GM12878 (cell line): ENCODE measurements around the gene SPAG9. TPM values are rescaled to one million over a fixed set of nuclear protein-coding genes. Genes with fewer than 3 reads are reported as not detected.
A peak's percentile ranks its signal among the peaks of the same experiment; 100 is the strongest.

Source experiments
- ATAC-seq: fragments of 200-7000 bp; cut with Tn5 transposase; 3 replicates; pipeline ENCODE4 v1.9.1; 2020; ENCODE audit warnings: mild to moderate bottlenecking, moderate library complexity
- BruUV-seq: library from RNA; stranded (reverse); fragments of 400-500 nt; replicated peaks from 2 replicates; lab custom pipeline; 2021; lab: Mats Ljungman, UMichigan
- CTCF ChIA-PET: fragments of 300-600 bp; sonication (Branson Sonifier 250); formaldehyde crosslinking; extraction: SDS; loops from one replicate; lab custom pipeline; 2021; ENCODE audit warnings: inconsistent platforms; lab: Yijun Ruan, JAX
- POLR2A ChIA-PET: fragments of 350-600 bp; formaldehyde crosslinking; extraction: SDS; loops from one replicate; lab custom pipeline; 2021; ENCODE audit warnings: inconsistent platforms; lab: Charles Lee
- RAD21 ChIA-PET: fragments of 300-600 bp; sonication (Branson Sonifier 250); formaldehyde crosslinking; loops from one replicate; lab custom pipeline; 2023; ENCODE audit warnings: antibody characterized with exemption; ENCODE audit not compliant: unreplicated experiment; lab: Charles Lee
- SMC1A ChIA-PET: fragments of 300-600 bp; sonication (Branson Sonifier 250); formaldehyde crosslinking; loops from one replicate; lab custom pipeline; 2023; ENCODE audit not compliant: unreplicated experiment, uncharacterized antibody; lab: Charles Lee
- DNase-seq: peaks from one replicate; pipeline ENCODE4 v3.0.0-alpha.2; 2011; ENCODE audit warnings: low read depth, low spot score
- FAIRE-seq: peaks from 3 replicates; lab custom pipeline; 2011; peaks lifted over from hg19 to GRCh38; lab: Jason Lieb, UNC
- H2AFZ ChIP-seq: 2 replicates; pipeline ENCODE4 v1.6.0; 2011; ENCODE audit warnings: low read depth, low read length, control low read depth; ENCODE audit not compliant: control insufficient read depth
- H3K27ac ChIP-seq: 2 replicates; pipeline ENCODE4 v1.5.1; 2011; ENCODE audit warnings: control low read depth; ENCODE audit not compliant: control insufficient read depth, insufficient read depth
- H3K27me3 ChIP-seq, 2 experiments: replicated peaks in 1 of 2; 2 replicates each; pipeline versions ENCODE4 v1.6.0 to v1.6.1; 2011; ENCODE audit warnings: low read length in 1 of 2; ENCODE audit not compliant: control insufficient read depth in 2 of 2, insufficient read depth in 2 of 2
- H3K36me3 ChIP-seq, 2 experiments: 2 replicates each; pipeline ENCODE4 v1.5.1; 2011; ENCODE audit warnings: low read length in 1 of 2; ENCODE audit not compliant: control insufficient read depth in 2 of 2, insufficient read depth in 2 of 2
- H3K4me1 ChIP-seq: 2 replicates; pipeline ENCODE4 v1.6.1; 2011; ENCODE audit warnings: mild to moderate bottlenecking, low read length, moderate library complexity, mixed read lengths; ENCODE audit not compliant: control insufficient read depth, insufficient read depth
- H3K4me2 ChIP-seq: 2 replicates; pipeline ENCODE4 v1.6.0; 2011; ENCODE audit warnings: control low read depth; ENCODE audit not compliant: control insufficient read depth, insufficient read depth
- H3K4me3 ChIP-seq: fragments of 200-600 bp; sonication (generic); 2 replicates; pipeline ENCODE4 v1.5.1; 2016
- H3K79me2 ChIP-seq: 2 replicates; pipeline ENCODE4 v1.6.0; 2011; ENCODE audit warnings: low read length; ENCODE audit not compliant: control insufficient read depth, insufficient read depth
- H3K9ac ChIP-seq: 2 replicates; pipeline ENCODE4 v1.8.0; 2011; ENCODE audit warnings: low read length, control low read depth, mixed read lengths; ENCODE audit not compliant: control insufficient read depth, insufficient read depth
- H3K9me3 ChIP-seq: replicated peaks from 3 replicates; pipeline ENCODE4 v1.5.1; 2011; ENCODE audit warnings: mild to moderate bottlenecking, low read length; ENCODE audit not compliant: control insufficient read depth, insufficient read depth
- H4K20me1 ChIP-seq: 2 replicates; pipeline ENCODE4 v1.6.0; 2011; ENCODE audit not compliant: control insufficient read depth, insufficient read depth
- BMI1 ChIP-seq: fragments of 450-650 bp; IDR thresholded peaks from 2 replicates; pipeline ENCODE4 v1.6.1; 2016; ENCODE audit warnings: mild to moderate bottlenecking, moderate library complexity, borderline replicate concordance
- CREB1 ChIP-seq: IDR thresholded peaks from 2 replicates; pipeline ENCODE4 v1.6.1; 2012; ENCODE audit warnings: low read depth, mild to moderate bottlenecking, inconsistent platforms
- FOXM1 ChIP-seq: IDR thresholded peaks from 2 replicates; pipeline ENCODE4 v1.6.1; 2012; ENCODE audit warnings: low read depth, mild to moderate bottlenecking, inconsistent platforms, low read length, moderate library complexity
- PAX5 ChIP-seq: IDR thresholded peaks from 2 replicates; pipeline ENCODE4 v1.6.1; 2011; ENCODE audit warnings: low read depth, low read length, borderline replicate concordance
- RFX5 ChIP-seq: IDR thresholded peaks from 2 replicates; pipeline ENCODE4 v1.6.1; 2011; ENCODE audit warnings: low read depth, low read length, improper control_type of control experiment
- SRF ChIP-seq, 2 experiments: IDR thresholded peaks; 2 replicates each; pipeline ENCODE4 v1.6.1; 2011; ENCODE audit warnings: low read depth in 2 of 2, low read length in 2 of 2, mild to moderate bottlenecking in 1 of 2, moderate library complexity in 1 of 2
- WGBS: methylation state at CpG from one replicate; pipeline ENCODE4 v1.1.6; 2016; ENCODE audit warnings: low lambda C conversion rate; ENCODE audit not compliant: insufficient replicate concordance, insufficient coverage; ENCODE audit errors: missing lambda C conversion rate; 5-methylcytosine and 5-hydroxymethylcytosine counted together
- in situ Hi-C: fragments of 300-500 bp; cut with MboI; formaldehyde crosslinking; loops from 9 replicates; pipeline ENCODE4 v1.14.3; 2018; ENCODE audit warnings: mixed read lengths
- intact Hi-C: fragments of 100-400 bp; cut with micrococcal nuclease; formaldehyde crosslinking; loops from one replicate; pipeline ENCODE4 v1.14.2; 2022; ENCODE audit not compliant: unreplicated experiment
- polyA plus RNA-seq, 11 experiments: library from polyadenylated mRNA; depleted of rRNA in 4 of 11; unstranded in 6 of 11; stranded (reverse) in 5 of 11; fragments of >200 nt; fragmentation: Nextera tagmentation in 4 of 11; fragmentation: Illumina TruSeq in 1 of 11; extraction: Ambion mirVana in 4 of 11; extraction: Trizol in 1 of 11; gene quantifications; 1 replicate in 1 of 11; 2 replicates in 10 of 11; pipeline versions ENCODE4 v1.2.1 to v1.2.3, GENCODE V29; 2011 to 2016; ENCODE audit warnings: inconsistent platforms in 2 of 11, missing spikeins in 2 of 11, low read depth in 1 of 11
- total RNA-seq, 4 experiments: library from RNA; depleted of rRNA in 3 of 4; stranded (reverse); fragments of >200 nt in 3 of 4; fragmentation: Illumina TruSeq in 1 of 4; extraction: Trizol in 1 of 4; gene quantifications; 2 replicates each; pipeline versions ENCODE4 v1.2.1 to v1.2.3, GENCODE V29; 2013 to 2021
- TF ChIP-seq, protein P1 (sequence below): IDR thresholded peaks from 2 replicates; pipeline ENCODE4 v1.6.1; 2012; ENCODE audit warnings: low read depth, low read length, improper control_type of control experiment

The SPAG9 gene
- total and polyA plus RNA-seq, 10 of the 15 experiments (the other 5 are each of a cell fraction or from before 2014, with no cell fraction given) = 6.6 to 42.0 (median 24.9) TPM

DNA sequence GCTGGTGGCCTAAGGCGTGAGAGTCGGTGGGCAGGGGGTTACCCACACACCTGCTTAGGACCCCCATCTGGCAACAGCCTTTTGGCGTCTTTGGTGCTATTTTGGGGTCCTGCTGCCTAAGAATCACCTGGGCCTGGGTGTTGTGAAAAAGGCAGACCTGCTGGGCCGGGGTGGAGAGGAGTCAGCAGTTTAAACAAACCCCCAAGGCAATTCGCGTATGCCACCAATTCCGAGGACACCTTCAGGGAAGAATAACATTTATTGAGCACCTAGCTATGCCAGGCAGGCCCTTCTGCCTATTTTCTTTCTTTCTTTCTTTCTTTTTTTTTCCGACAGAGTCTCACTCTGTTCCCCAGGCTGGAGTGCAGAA lies 200.6 kb downstream of the SPAG9 start (continued):
- TF ChIP-seq, protein P1, sequence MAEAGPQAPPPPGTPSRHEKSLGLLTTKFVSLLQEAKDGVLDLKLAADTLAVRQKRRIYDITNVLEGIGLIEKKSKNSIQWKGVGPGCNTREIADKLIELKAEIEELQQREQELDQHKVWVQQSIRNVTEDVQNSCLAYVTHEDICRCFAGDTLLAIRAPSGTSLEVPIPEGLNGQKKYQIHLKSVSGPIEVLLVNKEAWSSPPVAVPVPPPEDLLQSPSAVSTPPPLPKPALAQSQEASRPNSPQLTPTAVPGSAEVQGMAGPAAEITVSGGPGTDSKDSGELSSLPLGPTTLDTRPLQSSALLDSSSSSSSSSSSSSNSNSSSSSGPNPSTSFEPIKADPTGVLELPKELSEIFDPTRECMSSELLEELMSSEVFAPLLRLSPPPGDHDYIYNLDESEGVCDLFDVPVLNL = no peak
- no peak for TF ChIP-seq PAX5

DNA sequence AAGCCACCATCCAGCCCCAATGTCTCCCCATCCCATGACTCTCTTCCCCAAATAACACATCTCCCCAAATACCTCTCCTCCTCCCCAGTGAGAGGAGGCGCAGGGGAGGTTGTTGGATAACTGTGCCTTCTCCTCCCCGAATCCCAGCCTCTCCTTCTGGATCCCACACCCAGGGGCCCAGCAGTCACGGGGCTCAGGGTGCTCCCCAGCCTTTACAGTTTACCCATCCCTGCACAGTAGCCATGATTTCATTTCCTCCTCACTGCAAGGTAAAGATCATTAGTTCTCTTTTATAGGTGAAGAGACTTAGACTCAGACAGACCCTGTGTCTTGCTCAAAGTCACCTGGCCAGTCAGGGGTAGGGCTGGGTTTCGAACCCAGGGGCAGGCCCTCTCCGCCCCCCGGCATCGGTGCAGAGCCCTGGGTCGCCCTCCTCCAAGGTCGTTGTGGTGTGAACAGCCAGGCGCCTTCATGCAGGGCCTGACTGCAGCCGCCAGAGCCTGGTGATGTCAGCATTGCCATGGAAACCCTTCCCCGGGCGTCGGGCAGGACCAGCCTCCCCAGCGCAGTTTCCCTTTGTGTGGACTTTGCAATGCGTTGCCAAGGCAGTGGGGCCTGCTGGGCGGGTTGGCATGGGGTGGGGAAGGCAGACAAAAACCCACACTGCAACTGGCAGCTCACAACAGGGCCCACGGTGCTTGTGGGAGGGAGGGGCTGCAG lies 201.2 kb downstream of the SPAG9 start:
- SMC1A ChIA-PET = no interaction called here
- Histone ChIP-seq H3K9ac (no peak overlapping the region), H3K79me2 (no peaks in the 10 kb centered on the region), H4K20me1 (no peaks in the 10 kb centered on the region), H3K27ac (no peak overlapping the region), H3K4me3 (no peak overlapping the region), H3K27me3 (no peaks in the 10 kb centered on the region), H3K4me1 (peaks cover 20% of the 10 kb centered on the region), H2AFZ (peak overlapping the region; percentile 75), H3K4me2 (no peak overlapping the region), H3K9me3 (no peaks in the 10 kb centered on the region), H3K36me3 (no peaks in the 10 kb centered on the region)
- ATAC-seq (peak; percentile 92), DNase-seq (no peak)
- WGBS = 21% methylated on average over 18 of the region's 18 CpGs
- RAD21 ChIA-PET = no interaction called here
- POLR2A ChIA-PET = no interaction called here
- CTCF ChIA-PET = no interaction called here
- no TSS peak for BruUV-seq
- in situ Hi-C loops (no loop called here), intact Hi-C loops (no loop called here)
- TF ChIP-seq BMI1 (peak; percentile 61; the same call in 1 of the 2 replicates), FOXM1 (no peak), CREB1 (0 out of 2 replicates have a peak, but pooled peaks have one; percentile 34), RFX5 (peak; percentile 75; the same call in 1 of the 2 replicates), SRF (IDR thresholded peaks at IDR 0.05; ENCODE audit: low read depth in 2 of 2, low read length in 2 of 2) (no peak)
- TF ChIP-seq, all 136 proteins: peak for 3
- FAIRE-seq = no peak
